ENCODE data around the gene ANKRD28. TPM values are rescaled to one million over a fixed set of nuclear protein-coding genes. Genes with fewer than 3 reads are reported as not detected.

Gene ANKRD28
- total and polyA plus RNA-seq, 9 of the 15 experiments (the other 6 are each of a cell fraction or from before 2014, with no cell fraction given): 11.7 to 66.0 (median 36.7) TPM

- Histone ChIP-seq H3K9ac (ENCODE audit: insufficient read depth in 1 of 2, low read depth in 2 of 2, low read length in 2 of 2) (peak overlapping the region in 1 of 2 experiments; percentile 67; a peak in 2 of 4 replicates), H3K4me1 (replicated peaks in 1 of 2; ENCODE audit: control insufficient read depth in 2 of 2, insufficient read depth in 2 of 2, low read length in 2 of 2) (peaks cover 0 to 16% of the 10 kb centered on the region in 2 experiments; a peak in 4 of 5 replicates), H3K36me3 (ENCODE audit: control insufficient read depth, insufficient read depth, low read length) (peaks cover 17% of the 10 kb centered on the region; the same call in 2 of the 3 replicates), H3K9me3 (replicated peaks; ENCODE audit: control insufficient read depth, insufficient read depth, low read depth, low read length) (no peaks in the 10 kb centered on the region), H3K27ac (ENCODE audit: extremely low read depth, low read depth, low read length) (peak overlapping the region; percentile 82), H4K20me1 (replicated peaks; ENCODE audit: control insufficient read depth, insufficient read depth, low read length) (no peaks in the 10 kb centered on the region), H3K9me1 (ENCODE audit: control insufficient read depth, insufficient read depth, low read length) (no peaks in the 10 kb centered on the region), H3K27me3 (ENCODE audit: control insufficient read depth in 2 of 2, insufficient read depth in 2 of 2, low read length in 2 of 2) (no peaks in the 10 kb centered on the region), H3K4me2 (ENCODE audit: insufficient read depth, low read length) (peak overlapping the region; percentile 80), H2AFZ (ENCODE audit: low read depth, low read length) (no peak overlapping the region), H3K4me3 (peak overlapping the region; percentile 30), H3K79me2 (ENCODE audit: control insufficient read depth, insufficient read depth, low read length) (peaks cover 94% of the 10 kb centered on the region)
- intact Hi-C loops (cut with micrococcal nuclease): no loop called here
- in situ Hi-C loops (cut with MboI): no loop called here
- DNase-seq (ENCODE audit: extremely low read depth in 1 of 4, low spot score in 3 of 4) (no peak), ATAC-seq (0 out of 3 replicates have a peak, but pooled peaks have one; percentile 2), FAIRE-seq (no peak)
- no TSS peak for BruUV-seq (replicated peaks)
- 8% methylated on average over 2 of the region's 2 CpGs for WGBS (ENCODE audit: insufficient coverage, low coverage, missing lambda C conversion rate)
- ChIA-PET POLR2A (interaction anchor here (0.7 to 3.1 kb wide), 8 partner anchors 8 to 51 kb away, joined by 3 to 16 read pairs (median 5); no protein-coding TSS in a partner anchor), CTCF (ENCODE audit: low intra/inter-chr PET ratio) (no interaction called here)
- TF ChIP-seq POLR2H (tag; IDR thresholded peaks at IDR 0.05; ENCODE audit: low read depth) (peak; percentile 58; the same call in 1 of the 2 replicates), NCOR1 (IDR thresholded peaks at IDR 0.05) (0 out of 2 replicates have a peak, but pooled peaks have one; percentile 3), KHSRP (IDR thresholded peaks at IDR 0.05) (no peak), ILF3 (IDR thresholded peaks at IDR 0.05; ENCODE audit: borderline replicate concordance) (0 out of 2 replicates have a peak, but pooled peaks have one; percentile 6), CHD1 (IDR thresholded peaks at IDR 0.05; ENCODE audit: low read length) (peak; percentile 39), EP400 (IDR thresholded peaks at IDR 0.05) (0 out of 2 replicates have a peak, but pooled peaks have one; percentile 7)
- TF ChIP-seq, protein P1, sequence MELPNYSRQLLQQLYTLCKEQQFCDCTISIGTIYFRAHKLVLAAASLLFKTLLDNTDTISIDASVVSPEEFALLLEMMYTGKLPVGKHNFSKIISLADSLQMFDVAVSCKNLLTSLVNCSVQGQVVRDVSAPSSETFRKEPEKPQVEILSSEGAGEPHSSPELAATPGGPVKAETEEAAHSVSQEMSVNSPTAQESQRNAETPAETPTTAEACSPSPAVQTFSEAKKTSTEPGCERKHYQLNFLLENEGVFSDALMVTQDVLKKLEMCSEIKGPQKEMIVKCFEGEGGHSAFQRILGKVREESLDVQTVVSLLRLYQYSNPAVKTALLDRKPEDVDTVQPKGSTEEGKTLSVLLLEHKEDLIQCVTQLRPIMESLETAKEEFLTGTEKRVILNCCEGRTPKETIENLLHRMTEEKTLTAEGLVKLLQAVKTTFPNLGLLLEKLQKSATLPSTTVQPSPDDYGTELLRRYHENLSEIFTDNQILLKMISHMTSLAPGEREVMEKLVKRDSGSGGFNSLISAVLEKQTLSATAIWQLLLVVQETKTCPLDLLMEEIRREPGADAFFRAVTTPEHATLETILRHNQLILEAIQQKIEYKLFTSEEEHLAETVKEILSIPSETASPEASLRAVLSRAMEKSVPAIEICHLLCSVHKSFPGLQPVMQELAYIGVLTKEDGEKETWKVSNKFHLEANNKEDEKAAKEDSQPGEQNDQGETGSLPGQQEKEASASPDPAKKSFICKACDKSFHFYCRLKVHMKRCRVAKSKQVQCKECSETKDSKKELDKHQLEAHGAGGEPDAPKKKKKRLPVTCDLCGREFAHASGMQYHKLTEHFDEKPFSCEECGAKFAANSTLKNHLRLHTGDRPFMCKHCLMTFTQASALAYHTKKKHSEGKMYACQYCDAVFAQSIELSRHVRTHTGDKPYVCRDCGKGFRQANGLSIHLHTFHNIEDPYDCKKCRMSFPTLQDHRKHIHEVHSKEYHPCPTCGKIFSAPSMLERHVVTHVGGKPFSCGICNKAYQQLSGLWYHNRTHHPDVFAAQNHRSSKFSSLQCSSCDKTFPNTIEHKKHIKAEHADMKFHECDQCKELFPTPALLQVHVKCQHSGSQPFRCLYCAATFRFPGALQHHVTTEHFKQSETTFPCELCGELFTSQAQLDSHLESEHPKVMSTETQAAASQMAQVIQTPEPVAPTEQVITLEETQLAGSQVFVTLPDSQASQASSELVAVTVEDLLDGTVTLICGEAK (IDR thresholded peaks at IDR 0.05): peak; percentile 46; the same call in 1 of the 2 replicates
- TF ChIP-seq, protein P1 (CRISPR knock-in tag; IDR thresholded peaks at IDR 0.05): no peak
Observed at GRCh38 chr3:15796331-15796730, 1.4 kb downstream of the ANKRD28 start.

Data from K562 (cell line).